Astrocyte (in vitro differentiated cells and primary cell): ENCODE data around the gene ARHGEF10L. TPM values are rescaled to one million over a fixed set of nuclear protein-coding genes. Genes with fewer than 3 reads are reported as not detected.

Experiments
- DNase-seq: peaks from one replicate; pipeline ENCODE4 v3.0.0-alpha.2; 2010; ENCODE audit warnings: low read depth
- FAIRE-seq: peaks from 2 replicates; lab custom pipeline; 2011; peaks lifted over from hg19 to GRCh38; lab: Jason Lieb, UNC
- H2AFZ ChIP-seq: 2 replicates; pipeline ENCODE4 v1.6.0; 2012; ENCODE audit warnings: low read depth, low read length, inconsistent platforms
- H3K27ac ChIP-seq: 2 replicates; pipeline ENCODE4 v1.5.1; 2011; ENCODE audit warnings: low read depth, low read length, inconsistent platforms
- H3K27me3 ChIP-seq: 2 replicates; pipeline ENCODE4 v1.6.0; 2011; ENCODE audit warnings: low read length, inconsistent platforms; ENCODE audit not compliant: insufficient read depth
- H3K36me3 ChIP-seq: 2 replicates; pipeline ENCODE4 v1.5.1; 2011; ENCODE audit warnings: low read length, inconsistent platforms; ENCODE audit not compliant: insufficient read depth
- H3K4me1 ChIP-seq: 2 replicates; pipeline ENCODE4 v1.5.1; 2011; ENCODE audit warnings: low read length, inconsistent platforms; ENCODE audit not compliant: insufficient read depth
- H3K4me2 ChIP-seq: 2 replicates; pipeline ENCODE4 v1.6.0; 2012; ENCODE audit warnings: low read length, inconsistent platforms
- H3K4me3 ChIP-seq: 2 replicates; pipeline ENCODE4 v1.5.1; 2011; ENCODE audit warnings: low read depth, mild to moderate bottlenecking, low read length, inconsistent platforms; ENCODE audit not compliant: insufficient read depth
- H3K79me2 ChIP-seq: 2 replicates; pipeline ENCODE4 v1.6.0; 2012; ENCODE audit warnings: mild to moderate bottlenecking, low read length, inconsistent platforms; ENCODE audit not compliant: insufficient read depth
- H3K9ac ChIP-seq: 2 replicates; pipeline ENCODE4 v1.6.0; 2012; ENCODE audit warnings: mild to moderate bottlenecking, low read length, inconsistent platforms
- H3K9me3 ChIP-seq: 2 replicates; pipeline ENCODE4 v1.5.1; 2012; ENCODE audit warnings: low read depth, mild to moderate bottlenecking, low read length, inconsistent platforms; ENCODE audit not compliant: insufficient read depth
- H4K20me1 ChIP-seq: 2 replicates; pipeline ENCODE4 v1.6.0; 2012; ENCODE audit warnings: low read length, inconsistent platforms; ENCODE audit not compliant: insufficient read depth
- H3K27ac Mint-ChIP-seq: one replicate; pipeline ENCODE4 v1.8.0; 2021; ENCODE audit warnings: mild to moderate bottlenecking, mixed read lengths; ENCODE audit not compliant: unreplicated experiment
- H3K27me3 Mint-ChIP-seq: one replicate; pipeline ENCODE4 v1.8.0; 2021; ENCODE audit warnings: low read depth, mixed read lengths; ENCODE audit not compliant: unreplicated experiment
- H3K36me3 Mint-ChIP-seq: one replicate; pipeline ENCODE4 v1.8.0; 2021; ENCODE audit warnings: low read depth, mixed read lengths; ENCODE audit not compliant: unreplicated experiment
- H3K4me1 Mint-ChIP-seq: one replicate; pipeline ENCODE4 v1.8.0; 2021; ENCODE audit warnings: low read depth, mixed read lengths; ENCODE audit not compliant: unreplicated experiment
- H3K4me3 Mint-ChIP-seq: one replicate; pipeline ENCODE4 v1.8.0; 2021; ENCODE audit warnings: mild to moderate bottlenecking, moderate library complexity, mixed read lengths; ENCODE audit not compliant: unreplicated experiment
- H3K9me3 Mint-ChIP-seq: one replicate; pipeline ENCODE4 v1.8.0; 2021; ENCODE audit warnings: mild to moderate bottlenecking, mixed read lengths; ENCODE audit not compliant: unreplicated experiment
- EZH2 ChIP-seq: IDR thresholded peaks from 2 replicates; pipeline ENCODE4 v1.6.1; 2012; ENCODE audit warnings: mild to moderate bottlenecking, low read length, inconsistent platforms; ENCODE audit not compliant: insufficient read depth
- total RNA-seq: library from RNA; stranded (reverse); gene quantifications from 2 replicates; pipeline ENCODE4 v1.2.1, GENCODE V29; 2021
- TF ChIP-seq, protein P1 (sequence below): IDR thresholded peaks from 2 replicates; pipeline ENCODE4 v1.5.1; 2011; ENCODE audit warnings: low read depth, mild to moderate bottlenecking, inconsistent platforms, low read length, moderate library complexity; ENCODE audit not compliant: insufficient read depth

Gene ARHGEF10L
- total RNA-seq, 1 donor from 2014 or later = 14.2 TPM

DNA sequence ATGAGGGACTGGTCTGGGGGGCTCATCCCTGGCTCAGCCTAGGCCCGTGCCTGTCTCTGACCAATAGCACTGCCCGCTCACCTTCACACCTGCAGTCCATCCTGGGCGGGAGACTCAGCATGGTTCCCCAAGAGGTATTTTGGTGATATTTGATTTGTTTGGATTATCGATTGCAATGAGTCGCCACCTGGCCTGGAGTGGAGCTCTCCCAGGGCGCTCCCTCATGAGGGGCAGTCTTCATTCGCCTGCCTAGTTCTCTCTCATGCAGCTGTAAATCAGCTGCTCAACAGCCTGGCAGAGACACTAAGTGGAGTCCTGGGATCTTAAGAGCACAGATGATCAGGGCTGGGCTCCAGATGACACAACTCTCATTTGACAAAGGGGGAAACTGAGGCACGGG, 125.6 kb downstream of the ARHGEF10L start:
- no peak overlapping the region for H3K9ac ChIP-seq
- no peaks in the 10 kb centered on the region for H3K27me3 Mint-ChIP-seq
- no peak overlapping the region for H3K4me2 ChIP-seq
- no peak overlapping the region for H3K27ac Mint-ChIP-seq
- peaks cover 3% of the 10 kb centered on the region for H3K36me3 ChIP-seq
- H3K27ac ChIP-seq = no peak overlapping the region
- no peak for TF ChIP-seq EZH2
- TF ChIP-seq, protein P1, sequence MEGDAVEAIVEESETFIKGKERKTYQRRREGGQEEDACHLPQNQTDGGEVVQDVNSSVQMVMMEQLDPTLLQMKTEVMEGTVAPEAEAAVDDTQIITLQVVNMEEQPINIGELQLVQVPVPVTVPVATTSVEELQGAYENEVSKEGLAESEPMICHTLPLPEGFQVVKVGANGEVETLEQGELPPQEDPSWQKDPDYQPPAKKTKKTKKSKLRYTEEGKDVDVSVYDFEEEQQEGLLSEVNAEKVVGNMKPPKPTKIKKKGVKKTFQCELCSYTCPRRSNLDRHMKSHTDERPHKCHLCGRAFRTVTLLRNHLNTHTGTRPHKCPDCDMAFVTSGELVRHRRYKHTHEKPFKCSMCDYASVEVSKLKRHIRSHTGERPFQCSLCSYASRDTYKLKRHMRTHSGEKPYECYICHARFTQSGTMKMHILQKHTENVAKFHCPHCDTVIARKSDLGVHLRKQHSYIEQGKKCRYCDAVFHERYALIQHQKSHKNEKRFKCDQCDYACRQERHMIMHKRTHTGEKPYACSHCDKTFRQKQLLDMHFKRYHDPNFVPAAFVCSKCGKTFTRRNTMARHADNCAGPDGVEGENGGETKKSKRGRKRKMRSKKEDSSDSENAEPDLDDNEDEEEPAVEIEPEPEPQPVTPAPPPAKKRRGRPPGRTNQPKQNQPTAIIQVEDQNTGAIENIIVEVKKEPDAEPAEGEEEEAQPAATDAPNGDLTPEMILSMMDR = no peak
- H3K4me1 ChIP-seq = no peaks in the 10 kb centered on the region
- no peak overlapping the region for H3K4me3 ChIP-seq
- H3K9me3 ChIP-seq = no peaks in the 10 kb centered on the region
- no peak overlapping the region for H2AFZ ChIP-seq
- H3K4me1 Mint-ChIP-seq = no peaks in the 10 kb centered on the region
- DNase-seq (no peak), FAIRE-seq (no peak)
- H3K27me3 ChIP-seq = no peaks in the 10 kb centered on the region
- H3K36me3 Mint-ChIP-seq = peaks cover 12% of the 10 kb centered on the region
- H3K79me2 ChIP-seq = no peaks in the 10 kb centered on the region
- no peak overlapping the region for H3K4me3 Mint-ChIP-seq
- peaks cover 17% of the 10 kb centered on the region for H4K20me1 ChIP-seq
- H3K9me3 Mint-ChIP-seq = no peaks in the 10 kb centered on the region

DNA sequence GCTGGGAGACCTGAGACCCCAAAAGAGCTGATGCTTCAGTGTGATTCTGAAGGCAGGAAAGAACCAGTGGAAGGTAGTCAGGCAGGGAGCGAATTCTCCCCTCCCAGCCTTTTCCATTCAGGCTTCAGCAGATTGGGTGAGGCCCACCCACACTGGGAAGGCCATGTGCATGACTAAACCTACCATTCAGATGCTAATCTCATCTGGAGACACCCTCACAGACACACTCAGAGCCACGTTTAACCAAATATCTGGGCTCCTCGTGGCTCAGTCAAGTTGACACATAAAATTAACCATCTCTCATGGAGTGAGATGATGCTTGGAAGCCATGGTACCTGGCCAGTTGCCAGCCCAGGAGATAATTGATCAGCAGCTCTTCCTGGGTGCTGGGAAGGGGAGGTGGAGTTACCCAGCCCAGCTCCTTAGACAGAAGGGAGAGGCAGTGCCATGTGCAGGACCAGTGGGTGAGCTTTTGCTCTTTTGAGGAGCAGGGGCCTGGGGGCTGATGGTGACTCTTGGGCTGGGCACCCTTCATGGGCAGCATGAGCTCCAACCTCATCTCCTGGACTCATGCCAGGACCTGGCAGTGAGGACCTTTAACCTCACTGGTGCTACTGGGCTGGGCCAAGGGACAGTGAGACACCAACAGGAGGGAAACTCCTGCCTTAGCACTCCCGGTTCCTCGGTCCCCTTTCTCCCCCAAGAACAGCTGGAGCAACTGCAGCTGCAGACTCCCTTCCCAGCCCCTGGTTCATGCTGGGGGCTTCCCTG, 126.6 kb downstream of the ARHGEF10L start:
- Histone ChIP-seq H3K4me2 (no peak overlapping the region), H3K27me3 (no peaks in the 10 kb centered on the region), H3K4me1 (no peaks in the 10 kb centered on the region), H3K79me2 (no peaks in the 10 kb centered on the region), H3K36me3 (peaks cover 3% of the 10 kb centered on the region), H2AFZ (no peak overlapping the region), H3K9me3 (no peaks in the 10 kb centered on the region), H4K20me1 (peaks cover 22% of the 10 kb centered on the region), H3K4me3 (no peak overlapping the region), H3K9ac (no peak overlapping the region), H3K27ac (no peak overlapping the region)
- Mint-ChIP-seq H3K36me3 (peaks cover 12% of the 10 kb centered on the region), H3K27me3 (no peaks in the 10 kb centered on the region), H3K27ac (no peak overlapping the region), H3K4me3 (no peak overlapping the region), H3K9me3 (no peaks in the 10 kb centered on the region), H3K4me1 (no peaks in the 10 kb centered on the region)
- DNase-seq (peak; percentile 48), FAIRE-seq (no peak)
- TF ChIP-seq, protein P1 = no peak
- no peak for TF ChIP-seq EZH2

DNA sequence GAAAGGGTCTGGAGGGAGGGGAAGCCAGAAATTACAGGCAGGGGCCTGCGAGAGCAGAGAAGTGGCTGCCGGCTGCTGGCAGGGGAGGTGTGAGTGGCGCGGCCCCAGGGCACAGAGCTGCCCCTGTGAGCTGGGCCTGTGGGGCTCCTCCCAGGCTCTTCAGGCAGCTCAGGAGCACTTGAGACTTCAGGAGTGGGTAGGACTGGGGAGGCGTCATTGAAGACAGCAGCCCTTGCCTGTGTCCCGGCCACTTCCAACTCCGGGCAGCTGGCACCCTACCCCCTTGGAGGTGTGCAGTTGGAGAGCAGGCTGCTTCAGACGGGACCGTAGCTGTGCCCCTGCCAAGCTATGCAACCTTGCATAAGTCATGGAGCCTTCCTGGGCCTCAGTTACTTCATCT, 128.1 kb downstream of the ARHGEF10L start:
- Histone ChIP-seq H3K36me3 (peaks cover 3% of the 10 kb centered on the region), H3K27ac (no peak overlapping the region), H3K4me2 (no peak overlapping the region), H3K9me3 (no peaks in the 10 kb centered on the region), H3K27me3 (no peaks in the 10 kb centered on the region), H2AFZ (no peak overlapping the region), H3K4me3 (no peak overlapping the region), H3K4me1 (no peaks in the 10 kb centered on the region), H3K79me2 (no peaks in the 10 kb centered on the region), H3K9ac (no peak overlapping the region), H4K20me1 (peaks cover 18% of the 10 kb centered on the region)
- Mint-ChIP-seq H3K4me3 (no peak overlapping the region), H3K4me1 (no peaks in the 10 kb centered on the region), H3K9me3 (no peaks in the 10 kb centered on the region), H3K36me3 (peaks cover 12% of the 10 kb centered on the region), H3K27ac (no peak overlapping the region), H3K27me3 (no peaks in the 10 kb centered on the region)
- FAIRE-seq (no peak), DNase-seq (no peak)
- no peak for TF ChIP-seq EZH2
- TF ChIP-seq, protein P1 = no peak
